ENCODE results near the gene POLR2L. TPM values are rescaled to one million over a fixed set of nuclear protein-coding genes. Genes with fewer than 3 reads are reported as not detected.
A peak's percentile ranks its signal among the peaks of the same experiment; 100 is the strongest.

POLR2L gene
- polyA plus RNA-seq, 2 donors, result 64.9 to 177 TPM

DNA sequence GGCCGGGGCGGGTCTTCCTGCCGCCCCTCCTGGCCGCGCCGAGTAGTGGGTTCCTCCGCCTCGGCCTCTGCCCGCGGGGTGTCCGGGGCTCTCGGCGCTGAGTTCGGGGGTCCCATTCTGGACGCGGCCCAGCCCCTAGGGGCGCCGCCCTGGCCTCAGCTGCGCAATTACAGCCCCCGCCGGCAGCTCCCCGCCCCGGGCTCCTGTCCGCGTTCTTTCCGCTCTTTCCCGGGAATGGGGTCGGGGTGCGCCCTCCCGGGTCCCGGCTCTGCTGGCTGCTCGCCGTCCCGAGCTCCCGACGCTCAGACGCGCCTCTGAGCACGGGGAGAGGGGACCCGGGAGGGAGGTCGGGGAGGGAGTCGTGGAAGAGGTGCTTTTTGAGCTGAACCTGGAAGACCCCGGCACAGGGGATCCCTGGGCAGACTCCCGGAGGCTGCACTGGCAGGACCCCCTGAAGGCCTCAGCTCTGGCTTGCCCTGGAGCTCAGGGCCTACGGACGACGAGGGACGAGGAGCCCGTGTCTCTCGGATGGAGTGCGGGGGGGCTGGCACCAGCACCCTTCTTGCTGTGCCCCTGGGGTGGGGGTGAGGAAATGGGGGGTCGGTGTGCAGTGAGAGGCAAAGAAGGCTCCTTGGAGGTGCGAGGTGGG is 881 bp upstream of the POLR2L start:
- H3K4me3 ChIP-seq (ENCODE audit: low read depth in 1 of 2, low read length in 2 of 2), result peak overlapping the region; percentile 72 to 92
- peak overlapping the region; percentile 72 to 79 for H3K27ac ChIP-seq (ENCODE audit: low read depth in 2 of 2, low read length in 1 of 2)
- H3K4me1 ChIP-seq (ENCODE audit: control insufficient read depth in 2 of 2, insufficient read depth in 2 of 2, low read length in 1 of 2), result peaks cover 10 to 23% of the 10 kb centered on the region in 2 donors
- H3K9me3 ChIP-seq (ENCODE audit: control insufficient read depth in 2 of 2, insufficient read depth in 1 of 2, low read depth in 1 of 2, low read length in 1 of 2), result no peaks in the 10 kb centered on the region
- no peaks in the 10 kb centered on the region for H3K27me3 ChIP-seq (ENCODE audit: control insufficient read depth in 1 of 2, insufficient read depth in 2 of 2, low read length in 2 of 2)
- 0 to 1% methylated on average over 36 to 53 of the region's 53 CpGs for WGBS, 2 donors
- peaks cover 0 to 16% of the 10 kb centered on the region in 2 donors for H3K36me3 ChIP-seq (ENCODE audit: control insufficient read depth in 2 of 2, insufficient read depth in 2 of 2, low read length in 1 of 2)

DNA sequence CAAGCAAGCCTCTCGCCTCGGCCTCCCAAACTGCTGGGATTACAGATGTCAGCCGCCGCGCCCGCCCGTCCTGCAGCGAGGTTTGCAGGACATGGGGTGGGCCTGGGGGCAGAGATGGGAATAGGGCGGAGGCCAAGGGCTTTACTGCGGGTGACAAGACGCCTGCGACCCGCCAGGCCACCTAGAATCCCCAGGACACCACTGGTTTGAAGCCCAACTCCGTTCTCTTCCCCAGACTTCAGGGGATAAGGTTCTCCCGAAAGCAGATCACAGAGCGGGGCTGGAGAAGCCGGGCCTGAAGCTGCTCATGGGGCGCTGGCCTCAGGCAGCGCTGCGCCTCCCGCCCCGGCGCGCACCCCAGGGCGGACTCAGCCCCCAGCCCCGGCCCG is 354 bp downstream of the POLR2L start:
- H3K4me3 ChIP-seq (ENCODE audit: low read depth in 1 of 2, low read length in 2 of 2), result peak overlapping the region; percentile 72 to 92
- H3K27me3 ChIP-seq (ENCODE audit: control insufficient read depth in 1 of 2, insufficient read depth in 2 of 2, low read length in 2 of 2), result no peaks in the 10 kb centered on the region
- peak overlapping the region; percentile 72 to 79 for H3K27ac ChIP-seq (ENCODE audit: low read depth in 2 of 2, low read length in 1 of 2)
- peaks cover 3 to 26% of the 10 kb centered on the region in 2 donors for H3K36me3 ChIP-seq (ENCODE audit: control insufficient read depth in 2 of 2, insufficient read depth in 2 of 2, low read length in 1 of 2)
- peaks cover 10 to 23% of the 10 kb centered on the region in 2 donors for H3K4me1 ChIP-seq (ENCODE audit: control insufficient read depth in 2 of 2, insufficient read depth in 2 of 2, low read length in 1 of 2)
- H3K9me3 ChIP-seq (ENCODE audit: control insufficient read depth in 2 of 2, insufficient read depth in 1 of 2, low read depth in 1 of 2, low read length in 1 of 2), result no peaks in the 10 kb centered on the region
- 0 to 1% methylated on average over 27 of the region's 27 CpGs for WGBS, 2 donors

DNA sequence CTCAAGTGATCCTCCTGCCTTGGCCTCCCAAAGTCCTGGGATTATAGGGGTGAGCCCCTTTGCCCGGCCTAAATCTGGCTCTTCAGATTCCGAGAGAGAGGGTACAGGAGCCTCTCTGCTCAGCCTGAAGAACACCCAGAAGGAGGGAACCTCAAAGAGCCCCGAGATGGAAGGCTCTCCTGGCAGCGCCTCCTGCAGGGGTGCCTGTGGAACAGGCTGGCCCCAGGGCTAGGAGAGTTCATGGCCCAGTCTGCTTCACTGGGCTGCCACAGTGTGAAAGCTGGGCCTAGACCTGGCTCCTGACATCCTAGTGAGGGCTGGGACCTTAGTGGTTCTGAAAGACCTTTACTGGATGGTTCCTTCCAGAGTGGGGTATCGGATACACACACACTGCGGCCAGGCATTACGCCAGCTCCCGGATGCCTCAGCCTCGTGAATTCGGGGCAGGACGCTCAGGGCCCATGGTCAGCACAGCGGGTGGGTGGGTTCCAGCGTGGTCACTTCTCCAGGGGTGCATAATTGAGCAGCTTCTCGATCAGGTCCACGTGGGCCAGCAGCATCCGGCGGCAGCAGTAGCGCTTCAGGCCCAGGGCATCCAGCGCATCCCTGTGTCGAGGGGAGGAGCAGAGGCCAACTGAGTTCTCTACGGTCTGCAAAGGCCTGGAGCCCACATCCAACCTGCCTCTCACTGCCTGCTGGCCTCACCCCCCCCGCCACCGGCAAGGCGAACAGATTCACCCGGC is 2.3 kb downstream of the POLR2L start:
- H3K4me3 ChIP-seq (ENCODE audit: low read depth in 1 of 2, low read length in 2 of 2), result no peak overlapping the region

DNA sequence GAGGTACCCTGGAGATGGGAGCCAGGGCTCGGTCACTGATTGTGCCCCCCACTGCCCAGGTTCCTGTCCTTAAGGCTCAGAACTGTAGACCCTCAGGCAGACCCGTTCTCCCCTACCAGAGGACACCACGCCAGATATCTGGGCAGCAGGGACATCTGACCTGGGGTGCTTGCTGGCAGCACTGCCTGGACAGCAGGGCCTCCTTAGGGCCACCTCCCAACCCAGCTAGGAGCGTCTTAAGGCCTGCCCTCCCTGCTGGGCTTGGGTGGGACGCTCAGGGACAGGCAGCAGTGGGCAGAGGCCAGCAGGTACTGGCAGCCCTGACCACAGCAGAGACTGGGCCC is 3.1 kb downstream of the POLR2L start:
- 85 to 87% methylated on average over 5 of the region's 5 CpGs for WGBS, 2 donors
- H3K36me3 ChIP-seq (ENCODE audit: control insufficient read depth in 2 of 2, insufficient read depth in 2 of 2, low read length in 1 of 2), result peaks cover 3 to 34% of the 10 kb centered on the region in 2 donors
- H3K27me3 ChIP-seq (ENCODE audit: control insufficient read depth in 1 of 2, insufficient read depth in 2 of 2, low read length in 2 of 2), result no peaks in the 10 kb centered on the region
- peaks cover 7 to 27% of the 10 kb centered on the region in 2 donors for H3K4me1 ChIP-seq (ENCODE audit: control insufficient read depth in 2 of 2, insufficient read depth in 2 of 2, low read length in 1 of 2)
- H3K9me3 ChIP-seq (ENCODE audit: control insufficient read depth in 2 of 2, insufficient read depth in 1 of 2, low read depth in 1 of 2, low read length in 1 of 2), result no peaks in the 10 kb centered on the region
- H3K4me3 ChIP-seq (ENCODE audit: low read depth in 1 of 2, low read length in 2 of 2), result no peak overlapping the region
- H3K27ac ChIP-seq (ENCODE audit: low read depth in 2 of 2, low read length in 1 of 2), result no peak overlapping the region

More for the DNA sequence above, 2.3 kb downstream of the POLR2L start:
- Histone ChIP-seq H3K27me3 (ENCODE audit: control insufficient read depth in 1 of 2, insufficient read depth in 2 of 2, low read length in 2 of 2) (no peaks in the 10 kb centered on the region), H3K27ac (ENCODE audit: low read depth in 2 of 2, low read length in 1 of 2) (no peak overlapping the region), H3K36me3 (ENCODE audit: control insufficient read depth in 2 of 2, insufficient read depth in 2 of 2, low read length in 1 of 2) (peaks cover 3 to 34% of the 10 kb centered on the region in 2 donors), H3K9me3 (ENCODE audit: control insufficient read depth in 2 of 2, insufficient read depth in 1 of 2, low read depth in 1 of 2, low read length in 1 of 2) (no peaks in the 10 kb centered on the region), H3K4me1 (ENCODE audit: control insufficient read depth in 2 of 2, insufficient read depth in 2 of 2, low read length in 1 of 2) (peaks cover 2 to 21% of the 10 kb centered on the region in 2 donors)
- WGBS, 2 donors, result 74 to 80% methylated on average over 24 to 25 of the region's 25 CpGs

DNA sequence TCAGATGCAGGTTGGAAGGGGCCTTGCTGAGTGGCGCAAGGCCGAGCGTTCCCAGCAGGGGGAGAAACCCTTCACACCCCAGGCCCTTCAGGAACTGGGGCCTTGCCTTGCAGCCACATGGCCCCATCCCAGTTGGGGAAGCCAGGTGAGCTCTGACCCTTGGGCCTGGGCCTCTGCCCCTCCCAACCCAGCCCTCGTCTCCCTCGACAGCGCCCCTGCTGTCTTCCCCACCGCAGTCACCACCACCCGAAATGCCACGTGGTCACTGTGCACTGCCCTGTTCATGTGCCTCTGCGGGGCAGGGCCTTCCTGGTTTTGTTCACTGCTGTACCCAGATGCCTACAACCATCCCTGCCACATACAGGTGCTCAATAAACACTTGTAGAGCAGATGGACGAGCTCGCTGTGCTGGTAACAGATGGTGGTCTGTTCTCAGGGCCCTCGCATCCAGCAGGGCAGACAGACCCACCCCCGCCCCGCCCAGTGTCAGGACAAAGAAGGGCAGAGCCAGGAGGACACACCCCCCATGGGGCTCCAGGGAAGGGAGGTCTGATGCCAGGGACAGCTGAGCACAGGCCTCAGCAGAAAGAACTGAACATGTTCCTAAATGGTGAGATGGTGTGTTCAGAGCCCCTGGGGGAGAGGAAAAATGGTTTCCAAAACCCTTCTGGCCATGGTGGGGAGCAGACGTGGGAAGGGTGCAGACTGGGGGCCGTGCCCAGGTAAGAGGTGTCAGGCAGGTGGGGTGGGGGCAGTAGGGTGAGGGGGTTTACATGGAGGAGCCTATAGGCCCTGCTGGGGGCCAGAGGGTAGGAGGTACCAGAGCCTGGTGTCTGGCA is 3.7 kb downstream of the POLR2L start:
- Histone ChIP-seq H3K4me3 (ENCODE audit: low read depth in 1 of 2, low read length in 2 of 2) (no peak overlapping the region), H3K9me3 (ENCODE audit: control insufficient read depth in 2 of 2, insufficient read depth in 1 of 2, low read depth in 1 of 2, low read length in 1 of 2) (no peaks in the 10 kb centered on the region), H3K4me1 (ENCODE audit: control insufficient read depth in 2 of 2, insufficient read depth in 2 of 2, low read length in 1 of 2) (peaks cover 7 to 30% of the 10 kb centered on the region in 2 donors), H3K36me3 (ENCODE audit: control insufficient read depth in 2 of 2, insufficient read depth in 2 of 2, low read length in 1 of 2) (peaks cover 3 to 34% of the 10 kb centered on the region in 2 donors), H3K27me3 (ENCODE audit: control insufficient read depth in 1 of 2, insufficient read depth in 2 of 2, low read length in 2 of 2) (no peaks in the 10 kb centered on the region), H3K27ac (ENCODE audit: low read depth in 2 of 2, low read length in 1 of 2) (peak overlapping the region in 1 of 2 donors; percentile 34)
- 38 to 42% methylated on average over 17 of the region's 17 CpGs for WGBS, 2 donors

DNA sequence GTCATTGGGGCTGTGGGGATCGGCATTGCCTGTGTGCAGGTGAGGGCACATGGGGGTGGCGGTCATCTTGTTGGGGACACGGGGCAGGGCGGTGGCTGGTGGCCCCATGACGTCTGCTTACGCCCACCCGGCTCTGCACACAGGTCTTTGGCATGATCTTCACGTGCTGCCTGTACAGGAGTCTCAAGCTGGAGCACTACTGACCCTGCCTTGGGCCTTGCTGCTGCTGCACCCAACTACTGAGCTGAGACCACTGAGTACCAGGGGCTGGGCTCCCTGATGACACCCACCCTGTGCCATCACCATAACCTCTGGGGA is 4.4 kb downstream of the POLR2L start:
- 69 to 72% methylated on average over 8 of the region's 8 CpGs for WGBS, 2 donors
- Histone ChIP-seq H3K4me1 (ENCODE audit: control insufficient read depth in 2 of 2, insufficient read depth in 2 of 2, low read length in 1 of 2) (peaks cover 7 to 25% of the 10 kb centered on the region in 2 donors), H3K4me3 (ENCODE audit: low read depth in 1 of 2, low read length in 2 of 2) (no peak overlapping the region), H3K27me3 (ENCODE audit: control insufficient read depth in 1 of 2, insufficient read depth in 2 of 2, low read length in 2 of 2) (no peaks in the 10 kb centered on the region), H3K9me3 (ENCODE audit: control insufficient read depth in 2 of 2, insufficient read depth in 1 of 2, low read depth in 1 of 2, low read length in 1 of 2) (no peaks in the 10 kb centered on the region), H3K27ac (ENCODE audit: low read depth in 2 of 2, low read length in 1 of 2) (no peak overlapping the region), H3K36me3 (ENCODE audit: control insufficient read depth in 2 of 2, insufficient read depth in 2 of 2, low read length in 1 of 2) (peaks cover 3 to 34% of the 10 kb centered on the region in 2 donors)

DNA sequence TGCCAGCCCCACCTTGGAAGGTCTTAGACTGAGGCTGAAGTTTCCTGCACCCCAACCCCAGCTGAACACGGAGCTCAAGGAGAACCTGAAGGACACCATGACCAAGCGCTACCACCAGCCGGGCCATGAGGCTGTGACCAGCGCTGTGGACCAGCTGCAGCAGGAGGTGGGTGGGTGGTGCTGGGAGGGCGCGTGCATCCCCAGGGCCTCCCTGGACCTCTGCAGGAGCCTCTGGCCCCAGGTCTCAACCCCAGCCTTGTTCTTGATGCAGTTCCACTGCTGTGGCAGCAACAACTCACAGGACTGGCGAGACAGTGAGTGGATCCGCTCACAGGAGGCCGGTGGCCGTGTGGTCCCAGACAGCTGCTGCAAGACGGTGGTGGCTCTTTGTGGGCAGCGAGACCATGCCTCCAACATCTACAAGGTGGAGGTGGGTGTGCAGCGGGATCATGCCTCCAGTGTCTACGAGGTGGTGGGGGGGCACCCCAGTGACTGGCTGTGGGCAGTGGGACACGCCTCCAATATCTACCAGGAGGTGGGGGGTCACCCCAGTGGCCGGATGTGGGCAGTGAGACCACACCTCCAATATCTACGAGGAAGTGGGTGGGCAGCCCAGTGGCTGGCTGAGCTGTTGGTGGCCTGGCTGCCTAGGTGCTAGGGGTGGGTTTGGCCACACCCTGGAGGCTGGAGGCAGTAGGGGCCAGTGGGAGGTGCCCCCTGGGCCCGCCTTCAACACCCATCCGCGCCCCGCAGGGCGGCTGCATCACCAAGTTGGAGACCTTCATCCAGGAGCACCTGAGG is 4.9 kb downstream of the POLR2L start:
- peaks cover 3 to 34% of the 10 kb centered on the region in 2 donors for H3K36me3 ChIP-seq (ENCODE audit: control insufficient read depth in 2 of 2, insufficient read depth in 2 of 2, low read length in 1 of 2)
- no peaks in the 10 kb centered on the region for H3K27me3 ChIP-seq (ENCODE audit: control insufficient read depth in 1 of 2, insufficient read depth in 2 of 2, low read length in 2 of 2)
- no peak overlapping the region for H3K4me3 ChIP-seq (ENCODE audit: low read depth in 1 of 2, low read length in 2 of 2)
- WGBS, 2 donors, result 82 to 85% methylated on average over 22 of the region's 22 CpGs
- no peaks in the 10 kb centered on the region for H3K9me3 ChIP-seq (ENCODE audit: control insufficient read depth in 2 of 2, insufficient read depth in 1 of 2, low read depth in 1 of 2, low read length in 1 of 2)
- no peak overlapping the region for H3K27ac ChIP-seq (ENCODE audit: low read depth in 2 of 2, low read length in 1 of 2)
- H3K4me1 ChIP-seq (ENCODE audit: control insufficient read depth in 2 of 2, insufficient read depth in 2 of 2, low read length in 1 of 2), result peaks cover 7 to 26% of the 10 kb centered on the region in 2 donors

DNA sequence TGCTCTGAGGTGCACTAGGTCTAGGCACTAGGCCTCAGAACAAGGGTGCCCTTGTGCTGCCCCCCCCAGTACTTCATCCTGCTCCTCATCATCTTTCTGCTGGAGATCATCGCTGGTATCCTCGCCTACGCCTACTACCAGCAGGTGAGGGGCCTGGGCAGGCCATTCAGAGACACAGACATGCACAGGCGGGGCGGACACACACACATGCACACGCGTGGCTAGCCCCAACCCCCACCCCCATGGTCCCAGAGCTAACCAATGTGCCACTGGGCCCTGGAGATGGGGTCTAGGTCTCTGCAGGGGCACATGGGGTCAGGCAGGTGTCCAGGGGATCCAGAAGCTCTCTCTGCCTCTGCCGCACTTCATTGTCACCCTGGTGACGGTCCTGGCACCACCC is 5.6 kb downstream of the POLR2L start:
- no peak overlapping the region for H3K4me3 ChIP-seq (ENCODE audit: low read depth in 1 of 2, low read length in 2 of 2)
- WGBS, 2 donors, result 75 to 78% methylated on average over 9 of the region's 9 CpGs
- H3K36me3 ChIP-seq (ENCODE audit: control insufficient read depth in 2 of 2, insufficient read depth in 2 of 2, low read length in 1 of 2), result peaks cover 3 to 34% of the 10 kb centered on the region in 2 donors
- no peaks in the 10 kb centered on the region for H3K9me3 ChIP-seq (ENCODE audit: control insufficient read depth in 2 of 2, insufficient read depth in 1 of 2, low read depth in 1 of 2, low read length in 1 of 2)
- peaks cover 10 to 33% of the 10 kb centered on the region in 2 donors for H3K4me1 ChIP-seq (ENCODE audit: control insufficient read depth in 2 of 2, insufficient read depth in 2 of 2, low read length in 1 of 2)
- H3K27me3 ChIP-seq (ENCODE audit: control insufficient read depth in 1 of 2, insufficient read depth in 2 of 2, low read length in 2 of 2), result no peaks in the 10 kb centered on the region
- no peak overlapping the region for H3K27ac ChIP-seq (ENCODE audit: low read depth in 2 of 2, low read length in 1 of 2)

DNA sequence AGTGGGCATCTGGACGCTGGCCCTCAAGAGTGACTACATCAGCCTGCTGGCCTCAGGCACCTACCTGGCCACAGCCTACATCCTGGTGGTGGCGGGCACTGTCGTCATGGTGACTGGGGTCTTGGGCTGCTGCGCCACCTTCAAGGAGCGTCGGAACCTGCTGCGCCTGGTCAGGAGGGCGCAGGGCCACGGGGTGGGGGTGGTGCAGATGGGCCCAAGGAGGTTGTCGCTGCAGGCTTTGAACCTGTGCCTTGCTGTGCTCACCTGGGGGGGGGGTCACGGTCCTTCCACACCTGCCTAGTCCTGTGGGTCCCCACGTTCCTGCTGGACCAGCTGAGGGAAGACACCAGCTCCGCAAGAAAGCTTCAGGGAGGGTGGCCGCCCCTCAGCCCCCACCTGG is 6.1 kb downstream of the POLR2L start:
- H3K27ac ChIP-seq (ENCODE audit: low read depth in 2 of 2, low read length in 1 of 2), result no peak overlapping the region
- no peak overlapping the region for H3K4me3 ChIP-seq (ENCODE audit: low read depth in 1 of 2, low read length in 2 of 2)
- peaks cover 10 to 36% of the 10 kb centered on the region in 2 donors for H3K4me1 ChIP-seq (ENCODE audit: control insufficient read depth in 2 of 2, insufficient read depth in 2 of 2, low read length in 1 of 2)
- H3K9me3 ChIP-seq (ENCODE audit: control insufficient read depth in 2 of 2, insufficient read depth in 1 of 2, low read depth in 1 of 2, low read length in 1 of 2), result no peaks in the 10 kb centered on the region
- 88 to 90% methylated on average over 14 of the region's 14 CpGs for WGBS, 2 donors
- peaks cover 3 to 34% of the 10 kb centered on the region in 2 donors for H3K36me3 ChIP-seq (ENCODE audit: control insufficient read depth in 2 of 2, insufficient read depth in 2 of 2, low read length in 1 of 2)
- H3K27me3 ChIP-seq (ENCODE audit: control insufficient read depth in 1 of 2, insufficient read depth in 2 of 2, low read length in 2 of 2), result no peaks in the 10 kb centered on the region
